GM12892 (cell line): ENCODE data around the gene RPS16.

Experiments used
- DNase-seq: peaks from one replicate; pipeline ENCODE4 v3.0.0; 2011; ENCODE audit not compliant: insufficient read length
- FAIRE-seq: peaks from 2 replicates; lab custom pipeline; 2011; peaks lifted over from hg19 to GRCh38; lab: Jason Lieb, UNC
- POLR2A ChIP-seq: IDR thresholded peaks from 2 replicates; pipeline ENCODE4 v1.6.1; 2011; ENCODE audit warnings: low read depth, low read length, control low read depth
- POLR2AphosphoS5 ChIP-seq: IDR thresholded peaks from 2 replicates; pipeline ENCODE4 v1.6.1; 2011; ENCODE audit warnings: low read depth, low read length, control low read depth
- TAF1 ChIP-seq: IDR thresholded peaks from 2 replicates; pipeline ENCODE4 v1.6.1; 2011; ENCODE audit warnings: low read depth, mild to moderate bottlenecking, control low read depth, low read length, borderline replicate concordance

RPS16 gene

DNA sequence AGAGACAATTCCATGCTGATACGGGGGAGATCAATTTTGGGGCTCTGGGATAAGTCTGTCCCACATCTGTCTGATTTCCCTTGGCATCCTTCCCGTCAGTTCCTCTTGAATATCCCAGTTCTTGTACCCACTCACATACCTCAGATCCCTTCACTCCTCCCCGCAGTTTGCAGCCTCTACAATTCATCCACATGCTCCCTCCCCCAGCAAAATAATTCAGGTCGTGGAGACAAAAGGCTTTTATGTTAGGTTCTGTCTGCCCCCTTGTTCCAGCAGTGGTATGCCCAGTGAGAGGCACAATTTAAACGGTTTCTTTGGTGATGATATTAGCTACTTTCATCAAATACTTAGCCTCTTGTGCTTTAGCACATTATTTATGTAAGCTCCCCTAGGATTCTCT, 9.6 kb downstream of the RPS16 start:
- no peak for FAIRE-seq
- DNase-seq, result no peak
- no peak for TF ChIP-seq TAF1

DNA sequence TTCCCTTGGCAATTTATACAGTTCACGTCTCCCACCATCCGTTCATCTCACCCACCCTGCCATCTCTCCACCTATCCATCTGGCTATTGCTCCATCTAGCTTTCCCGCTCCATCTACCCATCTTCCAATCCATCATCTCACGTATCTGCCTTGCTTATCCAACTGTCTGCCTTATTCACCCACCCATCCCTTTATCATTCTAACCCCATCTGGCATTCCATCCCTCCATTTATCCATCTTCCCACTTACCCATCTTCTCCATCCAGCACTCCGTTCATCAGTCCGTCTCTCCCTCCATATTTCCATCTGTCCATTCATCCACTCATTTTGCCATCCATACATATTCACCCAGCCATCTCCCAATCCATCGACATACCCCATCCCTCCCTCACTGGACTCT, 10.0 kb downstream of the RPS16 start:
- DNase-seq (no peak), FAIRE-seq (no peak)
- no peak for TF ChIP-seq TAF1

DNA sequence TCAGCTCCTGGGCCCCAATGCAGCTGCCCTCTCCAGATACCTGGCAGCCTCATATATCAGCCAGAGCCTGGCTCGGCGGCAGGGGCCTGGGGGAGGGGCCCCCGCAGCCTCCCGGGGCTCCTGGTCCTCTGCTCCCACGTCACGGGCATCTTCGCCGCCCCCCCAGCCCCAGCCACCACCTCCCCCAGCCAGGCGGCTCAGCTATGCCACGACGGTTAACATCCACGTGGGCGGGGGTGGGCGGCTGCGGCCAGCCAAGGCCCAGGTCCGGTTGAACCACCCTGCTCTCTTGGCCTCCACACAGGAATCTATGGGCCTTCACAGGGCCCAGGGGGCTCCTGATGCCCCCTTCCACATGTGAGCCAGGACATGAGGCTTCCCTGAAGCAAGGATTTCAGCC, 10.8 kb downstream of the RPS16 start:
- no peak for DNase-seq
- TF ChIP-seq POLR2A, result no peak
- no peak for TF ChIP-seq TAF1
- TF ChIP-seq POLR2AphosphoS5, result no peak
- no peak for FAIRE-seq

DNA sequence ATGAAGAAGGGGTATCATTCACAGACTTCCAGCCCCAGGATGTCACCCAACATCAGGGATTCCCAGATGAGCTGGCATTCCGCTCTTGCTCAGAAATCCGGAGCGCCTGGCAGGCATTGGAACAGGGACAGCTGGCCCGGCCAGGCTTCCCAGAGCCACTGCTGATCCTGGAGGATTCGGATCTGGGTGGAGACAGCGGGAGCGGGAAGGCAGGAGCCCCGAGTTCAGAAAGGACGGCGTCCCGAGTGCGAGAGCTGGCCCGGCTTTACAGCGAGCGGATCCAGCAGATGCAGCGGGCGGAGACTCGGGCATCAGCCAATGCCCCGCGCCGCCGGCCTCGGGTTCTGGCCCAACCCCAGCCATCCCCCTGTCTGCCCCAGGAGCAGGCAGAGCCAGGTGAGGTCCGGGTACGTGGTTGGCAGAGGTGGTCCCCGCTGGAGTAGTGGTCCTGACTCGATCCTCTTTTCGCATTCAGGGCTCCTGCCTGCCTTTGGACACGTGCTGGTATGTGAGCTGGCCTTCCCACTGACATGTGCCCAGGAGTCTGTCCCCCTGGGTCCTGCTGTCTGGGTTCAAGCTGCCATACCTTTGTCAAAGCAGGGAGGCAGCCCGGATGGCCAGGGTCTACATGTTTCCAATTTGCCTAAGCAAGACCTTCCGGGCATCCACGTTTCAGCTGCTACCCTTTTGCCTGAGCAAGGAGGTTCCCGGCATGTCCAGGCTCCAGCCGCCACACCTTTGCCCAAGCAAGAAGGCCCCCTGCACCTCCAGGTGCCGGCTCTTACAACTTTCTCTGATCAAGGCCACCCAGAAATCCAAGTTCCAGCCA, 12.3 kb downstream of the RPS16 start:
- no peak for FAIRE-seq

GRCh38 chr19:39422020-39422419, 13.7 kb downstream of the RPS16 start:
- FAIRE-seq (no peak), DNase-seq (no peak)
- TF ChIP-seq POLR2AphosphoS5 (no peak), TAF1 (no peak), POLR2A (no peak)

More for the DNA sequence above, 12.3 kb downstream of the RPS16 start:
- no peak for TF ChIP-seq POLR2A
- TF ChIP-seq TAF1, result no peak
- TF ChIP-seq POLR2AphosphoS5, result no peak
- DNase-seq, result no peak

GRCh38 chr19:39420769-39421168, 15.0 kb downstream of the RPS16 start:
- TF ChIP-seq TAF1 (no peak), POLR2AphosphoS5 (no peak), POLR2A (no peak)
- DNase-seq (no peak), FAIRE-seq (no peak)

GRCh38 chr19:39419003-39419402, 16.7 kb downstream of the RPS16 start:
- FAIRE-seq (no peak), DNase-seq (no peak)
- no peak for TF ChIP-seq POLR2A
- no peak for TF ChIP-seq POLR2AphosphoS5
- TF ChIP-seq TAF1, result no peak

GRCh38 chr19:39417463-39418181, 18.1 kb downstream of the RPS16 start:
- DNase-seq (no peak), FAIRE-seq (no peak)
- TF ChIP-seq POLR2A, result no peak
- TF ChIP-seq TAF1, result no peak

GRCh38 chr19:39416152-39417120, 19.3 kb downstream of the RPS16 start:
- TF ChIP-seq POLR2AphosphoS5 (no peak), POLR2A (no peak), TAF1 (no peak)
- no peak for DNase-seq
- no peak for FAIRE-seq

DNA sequence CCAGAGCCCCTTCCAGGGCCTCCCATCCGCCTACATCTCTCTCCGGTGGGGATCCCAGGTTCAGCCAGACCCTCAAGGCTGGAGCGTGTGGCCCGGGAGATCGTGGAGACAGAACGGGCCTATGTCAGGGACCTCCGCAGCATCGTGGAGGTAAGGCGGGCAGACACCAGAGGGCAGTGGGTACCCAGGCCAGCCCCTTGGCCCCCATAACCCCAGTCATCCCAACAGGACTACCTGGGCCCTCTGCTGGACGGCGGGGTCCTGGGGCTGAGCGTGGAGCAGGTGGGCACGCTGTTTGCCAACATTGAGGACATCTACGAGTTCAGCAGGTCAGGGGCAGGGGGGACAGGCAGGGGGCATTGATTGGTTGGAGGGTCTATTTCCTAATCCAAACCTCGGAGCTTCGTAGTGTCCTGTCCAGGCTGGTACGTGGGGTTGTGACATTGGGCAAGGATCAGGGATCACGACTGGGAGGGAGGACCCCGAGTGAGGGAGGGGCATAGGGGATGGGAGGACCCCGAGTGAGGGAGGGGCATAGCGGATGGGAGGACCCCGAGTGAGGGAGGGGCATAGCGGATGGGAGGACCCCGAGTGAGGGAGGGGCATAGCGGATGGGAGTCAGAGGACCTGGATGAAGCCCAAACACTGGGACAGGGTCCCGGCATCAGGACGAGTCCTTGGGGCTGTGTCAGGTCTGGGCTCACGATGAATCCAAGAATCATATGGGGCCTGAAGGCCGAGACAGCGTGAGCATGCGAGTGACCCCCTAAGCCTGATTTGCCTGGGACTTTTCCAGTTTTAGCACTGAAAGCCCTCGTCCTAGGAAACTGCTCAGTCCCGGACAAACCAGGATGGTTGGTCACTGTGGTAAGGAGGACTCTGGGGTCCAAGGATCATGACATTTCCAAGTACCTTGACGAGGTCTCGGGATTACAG, 20.4 kb downstream of the RPS16 start:
- no peak; the same call in 1 of the 2 replicates for TF ChIP-seq POLR2A
- TF ChIP-seq TAF1, result no peak
- TF ChIP-seq POLR2AphosphoS5, result no peak
- FAIRE-seq, result no peak
- no peak for DNase-seq

DNA sequence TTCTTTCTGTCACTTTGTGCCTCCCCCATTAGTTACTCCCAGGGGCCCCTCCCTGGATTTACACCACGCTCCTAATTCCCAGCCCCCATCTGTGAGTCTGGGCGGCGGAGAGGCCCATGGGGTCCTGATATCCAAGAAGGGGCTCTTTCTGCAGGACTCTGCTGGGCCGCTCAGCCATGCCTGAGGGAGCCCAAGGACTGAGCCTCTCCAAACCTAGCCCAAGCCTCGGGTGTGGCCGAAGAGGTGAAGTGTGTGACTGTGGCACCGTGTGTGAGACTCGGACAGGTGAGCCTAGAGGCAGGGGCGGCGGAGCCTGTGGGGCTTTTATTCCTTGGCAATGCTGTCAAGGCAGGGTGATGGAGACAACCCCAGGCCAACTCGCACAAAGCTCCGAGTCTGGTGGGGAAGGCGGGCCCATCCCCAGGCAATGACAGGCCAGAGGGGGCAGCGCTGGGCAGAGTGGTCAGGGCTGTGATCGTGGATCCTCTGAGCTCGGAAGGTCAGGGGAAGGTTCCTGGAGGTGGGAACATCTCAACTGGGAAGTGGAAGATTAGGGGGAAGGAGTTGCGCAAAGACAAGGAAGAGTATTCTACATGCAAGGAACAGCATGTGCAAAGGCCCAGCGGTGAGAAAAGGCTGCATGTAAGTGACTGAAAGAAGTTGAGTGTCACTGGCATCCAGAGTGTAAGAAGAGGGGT, 21.7 kb downstream of the RPS16 start:
- DNase-seq, result no peak
- FAIRE-seq, result no peak
- TF ChIP-seq POLR2AphosphoS5 (no peak), TAF1 (no peak), POLR2A (no peak)
